NCI-H1092 treated with DMSO at 0.1 percent for 48 hours (cell line): ENCODE measurements around the gene EPAS1.

Experiments used
- DNase-seq: peaks from one replicate; lab custom pipeline; 2025; lab: John Stamatoyannopoulos, UW

The EPAS1 gene

GRCh38 chr2:46409756-46410155 lies 112.5 kb downstream of the EPAS1 start:
- no peak for DNase-seq

GRCh38 chr2:46410273-46411244 lies 113.4 kb downstream of the EPAS1 start:
- DNase-seq: no peak

GRCh38 chr2:46411245-46411641 lies 114.0 kb downstream of the EPAS1 start:
- no peak for DNase-seq

GRCh38 chr2:46411985-46412384 lies 114.8 kb downstream of the EPAS1 start:
- no peak for DNase-seq

GRCh38 chr2:46413111-46413510 lies 115.9 kb downstream of the EPAS1 start:
- DNase-seq: no peak

- no peak for DNase-seq
Observed at GRCh38 chr2:46413631-46414030, 116.4 kb downstream of the EPAS1 start.

GRCh38 chr2:46414701-46415100 lies 117.5 kb downstream of the EPAS1 start:
- DNase-seq: no peak

GRCh38 chr2:46416280-46416679 lies 119.1 kb downstream of the EPAS1 start:
- no peak for DNase-seq

GRCh38 chr2:46416739-46417403 lies 119.7 kb downstream of the EPAS1 start:
- DNase-seq: no peak

GRCh38 chr2:46420945-46421344 lies 123.7 kb downstream of the EPAS1 start:
- no peak for DNase-seq

GRCh38 chr2:46421361-46421760 lies 124.2 kb downstream of the EPAS1 start:
- DNase-seq: no peak

GRCh38 chr2:46422717-46423394 lies 125.6 kb downstream of the EPAS1 start:
- no peak for DNase-seq

- DNase-seq: no peak
Observed at GRCh38 chr2:46424937-46425336, 127.7 kb downstream of the EPAS1 start.

GRCh38 chr2:46428911-46429436 lies 131.8 kb downstream of the EPAS1 start:
- DNase-seq: no peak

GRCh38 chr2:46430413-46430812 lies 133.2 kb downstream of the EPAS1 start:
- DNase-seq: no peak

- no peak for DNase-seq
Observed at GRCh38 chr2:46430992-46431391, 133.8 kb downstream of the EPAS1 start.

- no peak for DNase-seq
Observed at GRCh38 chr2:46431481-46432235, 134.5 kb downstream of the EPAS1 start.

- DNase-seq: no peak
Observed at GRCh38 chr2:46434851-46435273, 137.7 kb downstream of the EPAS1 start.

GRCh38 chr2:46435353-46435752 lies 138.1 kb downstream of the EPAS1 start:
- no peak for DNase-seq

- DNase-seq: no peak
Observed at GRCh38 chr2:46435796-46436360, 138.7 kb downstream of the EPAS1 start.
